Spleen (tissue), 7 donors: ENCODE measurements around the gene NCL.

Experiments used
- CTCF ChIP-seq, 11 experiments: fragments of 200-600 bp in 7 of 11; fragments of 450-650 bp in 4 of 11; sonication (generic) in 4 of 11; IDR thresholded peaks in 8 of 11; conservative IDR thresholded peaks in 3 of 11; 1 replicate in 7 of 11; 2 replicates in 4 of 11; pipeline versions ENCODE4 v1.4.0 to v1.8.0; 2016 to 2021; ENCODE audit warnings: antibody characterized with exemption in 11 of 11, inconsistent platforms in 4 of 11, mild to moderate bottlenecking in 1 of 11
- POLR2A ChIP-seq, 3 donors: fragments of 450-650 bp; IDR thresholded peaks; one replicate each; pipeline ENCODE4 v1.5.1; 2017; ENCODE audit warnings: antibody characterized with exemption in 3 of 3, mild to moderate bottlenecking in 1 of 3
- donor health status: DM: no; HTN: no; CAD: no; lungs with moderate emphysema.
- donor health status: DM: no; HTN: no; CAD: no.
- donor health status: DM: no; HTN: no; CAD: no.

GRCh38 chr2:231455890-231456289 is 8.4 kb downstream of the NCL start:
- TF ChIP-seq POLR2A (IDR thresholded peaks at IDR 0.05), result no peak
- TF ChIP-seq CTCF (IDR thresholded peaks at IDR 0.05 in 8 of 11, conservative IDR thresholded peaks at IDR 0.05 in 3 of 11), result no peak
